GM19240 (cell line): ENCODE measurements around the gene SPATA16.

Experiments
- DNase-seq: peaks from one replicate; pipeline ENCODE4 v3.0.0; 2011; ENCODE audit warnings: low spot score; ENCODE audit not compliant: insufficient read length

SPATA16 gene

GRCh38 chr3:172953571-172953970 is 187.5 kb downstream of the SPATA16 start:
- no peak for DNase-seq

GRCh38 chr3:172951511-172951910 is 189.5 kb downstream of the SPATA16 start:
- no peak for DNase-seq

GRCh38 chr3:172946061-172946460 is 195.0 kb downstream of the SPATA16 start:
- no peak for DNase-seq

- DNase-seq: no peak
Measured at GRCh38 chr3:172939651-172940293, 201.3 kb downstream of the SPATA16 start.

GRCh38 chr3:172938788-172939187 is 202.2 kb downstream of the SPATA16 start:
- no peak for DNase-seq

GRCh38 chr3:172931746-172932285 is 209.2 kb downstream of the SPATA16 start:
- no peak for DNase-seq

GRCh38 chr3:172929451-172929850 is 211.6 kb downstream of the SPATA16 start:
- no peak for DNase-seq

- DNase-seq: no peak
Measured at GRCh38 chr3:172924546-172924945, 216.5 kb downstream of the SPATA16 start.

GRCh38 chr3:172919297-172919683 is 221.7 kb downstream of the SPATA16 start:
- no peak for DNase-seq

GRCh38 chr3:172918568-172919296 is 222.3 kb downstream of the SPATA16 start:
- no peak for DNase-seq

GRCh38 chr3:172918165-172918564 is 222.9 kb downstream of the SPATA16 start:
- no peak for DNase-seq

- DNase-seq: no peak
Measured at GRCh38 chr3:172915911-172916514, 225.0 kb downstream of the SPATA16 start.

GRCh38 chr3:172914854-172915253 is 226.2 kb downstream of the SPATA16 start:
- DNase-seq: no peak

GRCh38 chr3:172913911-172914655 is 227.0 kb downstream of the SPATA16 start:
- no peak for DNase-seq

GRCh38 chr3:172911142-172911541 is 229.9 kb downstream of the SPATA16 start:
- DNase-seq: no peak

GRCh38 chr3:172908771-172909270 is 232.2 kb downstream of the SPATA16 start:
- no peak for DNase-seq

GRCh38 chr3:172905451-172905850 is 235.6 kb downstream of the SPATA16 start:
- DNase-seq: no peak

GRCh38 chr3:172904711-172905373 is 236.2 kb downstream of the SPATA16 start:
- no peak for DNase-seq

GRCh38 chr3:172903642-172904320 is 237.3 kb downstream of the SPATA16 start:
- DNase-seq: no peak

- DNase-seq: no peak
Measured at GRCh38 chr3:172892158-172892557, 248.9 kb downstream of the SPATA16 start.
